Retina (tissue), 1 donor: ENCODE data around the gene P2RX2.

ENCODE experiments used
- DNase-seq: peaks from one replicate; pipeline ENCODE4 v3.0.0-alpha.2; 2016

Gene P2RX2

DNA sequence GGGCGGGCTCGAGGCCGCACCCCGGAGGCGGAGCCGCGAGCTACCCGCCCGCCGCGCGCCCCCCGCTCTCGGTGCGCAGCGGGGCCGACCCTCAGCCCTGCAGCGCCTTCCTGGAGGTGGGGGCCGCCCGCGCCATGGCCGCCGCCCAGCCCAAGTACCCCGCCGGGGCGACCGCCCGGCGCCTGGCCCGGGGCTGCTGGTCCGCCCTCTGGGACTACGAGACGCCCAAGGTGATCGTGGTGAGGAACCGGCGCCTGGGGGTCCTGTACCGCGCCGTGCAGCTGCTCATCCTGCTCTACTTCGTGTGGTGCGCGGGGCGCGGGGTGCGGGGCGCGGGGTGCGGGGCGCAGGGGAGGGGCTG is at the start of gene P2RX2:
Gene P2RX2 (plus strand): TSS at position 94 of the 361 bp plus-strand sequence. CDS start 41 bp downstream, at position 135.
- no peak for DNase-seq

DNA sequence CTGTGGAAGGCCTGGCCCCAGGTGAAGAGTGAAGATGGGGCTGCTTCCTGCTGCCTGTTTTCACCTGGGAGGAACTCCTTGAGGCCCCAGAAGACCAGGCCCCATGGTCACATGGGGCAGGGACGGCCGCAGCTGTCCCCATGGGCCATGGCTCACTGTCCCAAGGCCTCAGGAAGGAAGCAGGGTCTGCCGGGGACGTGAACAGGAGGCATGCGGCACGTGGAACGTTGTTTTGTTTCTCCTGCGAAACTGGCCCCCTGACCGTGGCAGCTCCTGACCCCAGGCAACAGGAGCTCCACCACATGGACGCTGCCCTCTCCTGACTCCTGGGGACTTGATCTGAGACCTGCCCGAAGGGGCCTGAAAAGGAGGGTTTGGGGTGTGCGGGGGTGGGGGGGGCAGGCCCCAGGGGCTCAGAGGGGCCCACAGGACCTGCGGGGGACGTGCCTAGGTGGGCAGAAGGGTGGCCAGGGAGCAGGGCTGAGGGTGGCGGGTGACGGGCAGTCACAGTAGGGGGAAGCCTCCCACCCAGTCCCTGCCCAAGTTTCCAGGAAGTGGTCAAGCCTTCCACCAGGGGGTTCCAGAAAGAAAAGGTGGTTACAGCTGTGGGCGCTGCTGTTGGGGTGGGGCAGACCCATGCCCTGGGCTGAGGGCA is 49.6 kb upstream of the P2RX2 start:
- DNase-seq, result no peak

DNA sequence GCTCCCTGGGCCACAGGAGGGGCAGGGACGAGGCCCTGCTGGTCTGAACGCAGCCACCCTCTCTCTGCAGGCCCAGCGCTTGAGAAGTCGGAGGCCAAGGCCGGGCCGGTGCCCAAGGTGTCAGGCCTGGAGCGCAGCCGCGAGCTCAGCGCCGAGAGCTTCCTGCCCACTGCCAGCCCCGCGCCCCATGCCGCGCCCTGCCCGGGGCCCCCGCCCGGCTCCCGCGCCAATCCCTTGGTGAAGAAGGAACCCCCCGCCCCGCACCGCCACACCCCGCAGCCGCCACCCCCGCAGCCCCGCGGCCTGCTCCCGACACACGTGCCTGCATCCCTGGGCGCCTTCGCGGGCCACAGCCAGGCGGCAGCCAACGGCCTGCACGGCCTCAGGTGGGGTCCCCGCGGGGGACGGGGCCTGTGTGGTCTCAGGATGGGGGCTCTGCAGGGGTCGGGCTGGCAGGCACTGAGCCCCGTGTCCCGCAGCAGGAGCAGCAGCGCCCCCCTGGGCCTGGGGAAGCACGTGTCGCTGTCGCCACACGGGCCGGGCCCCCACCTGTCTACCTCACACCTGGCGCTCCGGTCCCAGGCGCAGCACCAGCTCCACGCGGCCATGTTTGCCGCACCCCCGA is 48.6 kb upstream of the P2RX2 start:
- DNase-seq, result no peak

DNA sequence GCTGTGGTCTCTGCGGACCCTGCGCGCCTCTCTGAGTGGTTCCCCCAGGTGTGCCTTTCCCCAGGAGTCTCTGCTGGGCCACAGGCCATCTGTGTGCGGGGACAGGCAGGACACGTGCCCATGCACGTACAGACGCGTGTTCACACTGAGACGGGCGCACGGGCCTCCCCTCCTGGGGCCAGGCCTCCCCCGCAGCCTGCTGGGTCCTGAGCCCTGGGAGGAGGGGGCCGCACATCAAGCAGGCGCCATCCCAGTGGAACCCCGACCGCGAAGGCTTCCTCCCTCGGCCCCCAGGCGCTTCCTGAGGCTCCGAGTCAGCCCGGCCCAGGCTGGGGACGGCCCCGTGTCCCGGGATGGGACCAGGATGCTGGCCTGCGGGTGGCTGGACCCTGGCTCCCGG is 47.9 kb upstream of the P2RX2 start:
- no peak for DNase-seq

DNA sequence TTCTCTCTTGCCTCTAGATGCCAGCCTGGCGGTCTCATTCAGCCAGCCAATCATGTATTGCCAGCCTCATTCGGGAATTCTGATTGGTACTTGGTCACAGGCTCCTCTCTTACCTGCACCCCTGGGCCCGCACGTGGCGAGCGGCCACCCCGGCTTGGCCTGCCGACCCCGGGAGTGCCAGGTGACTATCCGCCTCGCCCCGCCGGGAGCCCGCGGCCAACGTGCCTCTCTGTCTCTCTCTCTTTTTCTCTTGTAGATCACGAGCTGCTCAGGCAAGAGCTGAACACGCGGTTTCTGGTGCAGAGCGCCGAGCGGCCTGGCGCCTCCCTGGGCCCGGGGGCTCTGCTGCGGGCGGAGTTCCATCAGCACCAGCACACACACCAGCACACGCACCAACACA is 47.5 kb upstream of the P2RX2 start:
- no peak for DNase-seq

DNA sequence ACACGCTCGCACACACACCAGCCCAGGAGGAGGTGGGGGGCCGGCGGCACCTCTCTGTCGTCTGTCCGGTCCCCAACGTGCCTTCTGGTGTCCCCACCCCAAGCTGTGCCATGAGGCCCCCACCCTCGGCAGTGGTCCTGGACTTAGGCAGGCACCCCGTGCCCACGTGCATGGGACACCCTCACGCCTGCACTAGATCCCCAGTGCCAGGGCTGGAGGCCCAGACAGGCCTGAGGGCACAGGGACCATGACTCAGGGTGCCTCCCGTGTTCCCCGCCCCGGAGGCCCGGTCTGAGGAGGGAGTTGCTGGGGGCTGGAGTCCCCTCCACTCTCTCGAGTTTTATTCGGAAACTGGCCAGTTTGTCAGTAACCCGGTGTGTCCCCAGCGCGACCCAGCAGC is 47.0 kb upstream of the P2RX2 start:
- DNase-seq, result no peak

DNA sequence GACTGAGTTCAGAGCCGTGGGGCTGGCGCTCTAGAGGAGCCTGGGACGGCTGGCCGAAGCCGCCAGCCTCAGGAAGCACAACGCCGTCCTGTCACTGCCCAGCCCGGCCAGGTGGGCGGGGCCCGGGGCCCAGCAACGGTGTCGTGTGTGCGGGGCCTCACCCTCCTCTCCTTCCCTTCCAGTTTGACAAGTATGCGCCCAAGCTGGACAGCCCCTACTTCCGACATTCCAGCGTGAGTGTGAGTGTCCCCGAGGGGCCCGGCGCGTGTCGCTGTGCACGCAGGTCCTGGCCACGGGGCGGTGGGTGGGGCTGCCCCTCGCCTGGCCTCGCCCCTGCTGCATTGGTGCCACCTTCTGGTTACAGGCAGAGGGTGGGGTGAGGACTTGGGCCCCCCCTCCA is 46.5 kb upstream of the P2RX2 start:
- no peak for DNase-seq

DNA sequence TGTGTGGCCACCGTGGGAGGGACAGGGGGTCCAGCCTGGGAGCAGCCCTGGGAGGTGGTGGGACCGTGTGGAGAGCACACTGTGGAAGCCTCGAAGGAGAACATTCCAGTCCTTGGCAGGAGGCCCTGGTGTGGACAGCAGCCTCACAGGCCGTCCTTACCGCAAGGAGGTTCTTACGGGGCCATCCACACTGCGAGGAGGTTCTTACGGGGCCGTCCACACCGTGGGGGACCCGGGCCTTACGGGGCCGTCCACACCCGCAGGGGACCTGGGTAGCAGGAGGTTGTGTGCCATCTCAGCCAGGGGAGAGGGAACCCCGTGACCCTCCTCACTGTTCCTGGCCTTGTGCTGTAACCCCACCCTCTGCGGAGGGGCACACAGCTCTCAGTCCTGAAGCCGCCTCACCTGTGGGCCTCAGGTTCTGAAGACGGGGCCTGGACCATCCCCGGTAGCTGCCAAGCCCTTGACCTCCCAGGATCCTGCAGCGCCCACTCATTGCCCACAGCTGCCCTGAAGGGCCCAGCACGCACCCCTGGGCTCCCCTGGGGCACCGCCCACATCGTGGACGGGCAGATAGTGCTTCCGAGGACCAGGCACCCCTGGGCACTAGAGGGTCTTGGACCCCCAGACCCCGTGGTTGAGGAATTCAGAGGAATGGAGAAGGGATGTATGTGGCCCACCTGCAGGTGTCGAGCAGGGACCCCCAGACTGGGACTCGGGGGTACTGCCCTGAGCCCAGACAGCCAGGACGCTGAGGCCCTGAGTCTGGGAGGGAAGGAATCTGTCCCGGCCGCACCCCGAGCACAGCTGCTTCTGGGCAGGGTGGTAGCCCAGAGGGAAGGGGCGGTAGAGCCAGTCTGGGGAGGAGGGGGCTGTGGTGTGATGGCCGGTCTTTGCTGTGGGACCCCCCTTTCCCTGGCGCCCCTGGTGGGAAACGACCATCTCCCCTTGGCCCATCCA is 45.5 kb upstream of the P2RX2 start:
- DNase-seq, result no peak

DNA sequence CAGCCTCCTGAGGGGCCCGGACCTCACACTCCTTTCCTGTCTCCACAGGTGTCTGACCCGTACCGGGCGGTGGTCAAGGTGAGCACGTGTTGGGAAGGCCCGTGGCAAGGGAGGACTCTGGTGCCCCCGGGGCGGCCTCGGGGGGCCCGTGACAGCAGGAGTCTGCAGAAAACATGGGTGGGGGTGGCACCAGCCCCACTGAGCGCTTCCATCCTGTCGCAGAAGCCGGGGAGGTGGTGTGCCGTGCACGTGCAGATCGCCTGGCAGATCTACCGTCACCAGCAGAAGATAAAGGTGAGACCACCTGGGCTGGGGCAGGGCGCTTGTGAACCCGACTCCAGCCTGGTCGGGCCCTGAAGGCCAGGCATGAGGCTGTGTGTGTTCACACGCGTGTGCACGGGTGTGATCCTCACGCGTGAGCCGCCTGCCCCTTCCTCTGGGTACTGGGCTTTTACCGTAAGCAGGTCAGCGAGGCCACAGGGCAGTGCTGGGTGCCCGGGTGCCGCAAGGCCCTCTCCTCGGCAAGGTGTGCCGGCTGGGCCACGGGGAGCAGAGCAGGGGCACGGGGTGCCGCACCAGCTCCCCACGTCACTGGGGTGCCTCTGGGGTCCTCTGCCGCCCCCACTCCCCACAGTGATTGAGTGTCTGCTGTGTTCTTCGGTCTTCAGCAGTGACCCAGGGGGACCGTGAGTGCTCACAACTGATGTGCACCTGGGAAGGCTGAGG is 44.1 kb upstream of the P2RX2 start:
- DNase-seq, result no peak

DNA sequence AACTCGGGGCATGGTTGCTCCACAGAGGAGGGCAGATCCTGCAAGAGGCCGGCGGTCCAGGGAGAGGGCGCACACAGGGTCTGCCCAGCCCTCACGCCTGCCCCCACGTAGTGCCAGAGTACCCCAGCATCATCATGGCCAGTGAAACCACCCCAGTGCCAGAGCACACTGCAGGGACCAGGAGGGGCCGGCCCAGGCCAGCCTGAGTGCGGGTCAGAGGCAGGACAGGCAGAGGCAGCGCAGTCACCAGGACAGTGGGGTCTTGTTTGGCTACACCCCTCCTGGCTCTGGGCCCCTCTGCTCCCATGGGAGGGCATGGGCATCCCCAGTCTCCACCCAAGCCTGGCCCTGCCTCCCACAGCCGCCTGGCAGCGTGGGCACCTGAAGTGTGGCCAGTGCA is 42.9 kb upstream of the P2RX2 start:
- no peak for DNase-seq

DNA sequence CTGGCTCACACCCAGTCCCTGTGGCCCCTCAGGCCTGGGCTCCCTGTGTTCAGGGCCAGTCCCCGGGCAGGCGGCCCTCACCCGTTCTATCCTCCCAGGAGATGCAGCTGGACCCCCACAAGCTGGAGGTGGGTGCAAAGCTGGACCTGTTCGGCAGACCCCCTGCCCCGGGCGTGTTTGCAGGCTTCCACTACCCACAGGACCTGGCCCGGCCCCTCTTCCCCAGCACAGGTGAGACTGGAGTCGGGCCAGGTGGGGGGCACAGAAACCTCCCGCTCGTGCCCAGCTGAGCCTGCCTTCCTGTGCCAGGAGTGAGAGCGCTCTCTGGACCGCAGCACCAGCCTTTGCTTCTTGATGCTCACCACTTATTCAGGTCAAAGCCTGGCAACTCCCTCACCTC is 41.9 kb upstream of the P2RX2 start:
- no peak for DNase-seq

DNA sequence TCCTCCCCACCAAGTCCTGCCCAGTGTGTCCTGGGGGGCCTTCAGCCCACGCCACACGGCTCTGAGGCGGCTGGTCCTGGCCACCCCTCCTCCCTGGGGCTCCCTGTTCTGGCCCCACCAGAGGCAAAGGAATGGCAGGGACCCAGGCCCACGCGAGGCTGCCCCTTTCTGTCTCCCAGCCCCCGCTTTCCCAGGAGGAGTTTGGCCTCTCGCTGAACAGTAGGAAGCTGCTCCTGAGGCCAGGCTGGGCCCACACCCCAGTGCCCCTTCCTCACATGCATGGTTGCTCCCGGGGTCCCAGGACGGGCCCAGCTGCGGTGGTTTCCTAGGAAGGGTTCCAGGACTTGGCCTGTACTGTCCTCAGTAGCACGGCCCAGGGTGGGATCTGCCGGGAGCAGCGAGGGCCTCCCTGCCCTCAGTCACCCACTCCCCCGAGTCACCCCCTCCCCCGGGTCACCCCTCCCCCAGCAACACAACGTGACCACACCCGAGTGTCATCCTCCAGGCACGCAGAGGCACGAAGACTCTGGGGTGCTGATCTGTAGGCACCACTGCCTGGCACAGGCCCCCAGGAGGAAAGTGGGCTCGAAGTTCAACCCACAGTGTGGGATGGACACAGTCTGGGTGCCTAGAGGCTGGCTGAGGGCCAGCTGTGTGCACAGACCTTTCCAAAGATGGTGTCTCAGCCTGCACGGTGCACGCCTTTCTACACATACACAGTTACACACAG is 41.2 kb upstream of the P2RX2 start:
- no peak for DNase-seq

DNA sequence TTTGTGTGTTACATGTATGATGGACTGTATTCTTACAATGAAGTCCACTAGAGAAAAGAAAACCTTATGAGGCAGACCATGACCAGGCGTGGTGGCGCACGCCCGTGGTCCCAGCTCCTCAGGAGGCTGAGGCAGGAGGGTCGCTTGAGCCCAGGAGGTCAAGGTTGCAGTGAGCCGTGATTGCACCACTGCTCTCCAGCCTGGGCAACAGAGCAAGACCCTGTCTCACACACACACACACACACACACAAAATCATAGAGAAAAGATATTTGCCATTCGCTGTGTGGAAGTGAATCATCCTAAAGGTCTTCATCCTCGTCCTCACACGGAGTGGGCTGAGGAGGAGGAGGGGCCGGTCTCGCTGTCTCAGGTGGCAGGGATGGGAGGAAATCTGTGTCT is 40.5 kb upstream of the P2RX2 start:
- DNase-seq, result no peak

DNA sequence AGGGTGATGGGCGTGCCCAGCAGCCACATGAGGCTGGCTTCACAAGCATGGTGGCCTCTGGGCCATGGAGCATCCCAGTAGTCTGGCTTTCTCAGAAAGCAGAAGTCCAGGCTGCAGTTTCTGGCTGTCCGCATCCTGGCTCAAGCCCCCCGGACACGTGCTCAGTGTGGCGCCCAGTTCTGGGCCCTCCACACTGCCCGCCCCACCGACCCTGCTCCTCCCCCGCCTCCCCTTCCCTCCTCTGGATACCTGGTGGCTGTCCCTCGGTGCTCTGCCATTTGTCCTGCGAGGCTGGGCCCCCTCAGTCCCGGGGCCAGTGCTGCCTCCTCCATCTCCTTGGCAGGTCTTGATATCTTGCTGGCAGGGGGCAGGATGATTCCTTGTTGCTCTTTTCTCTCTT is 39.8 kb upstream of the P2RX2 start:
- no peak for DNase-seq

DNA sequence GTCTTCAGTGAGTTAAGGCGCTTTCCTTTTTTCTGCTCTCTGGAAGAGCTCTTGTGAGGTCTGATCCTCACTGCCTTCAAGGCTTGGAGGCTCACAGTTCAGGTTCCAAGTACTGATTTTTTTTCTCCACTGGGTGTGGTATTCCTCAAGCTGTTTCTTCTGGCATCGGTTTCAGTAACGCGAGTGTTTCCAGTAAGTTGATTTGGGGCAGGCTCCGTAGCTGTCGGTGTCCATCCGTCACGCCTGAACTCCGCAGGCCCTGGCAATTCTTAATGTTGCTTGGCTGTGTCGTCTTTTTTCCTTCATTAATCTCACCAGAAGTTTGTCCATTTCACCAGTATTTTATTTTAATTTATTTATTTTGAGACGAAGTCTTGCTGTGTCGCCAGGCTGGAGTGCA is 38.8 kb upstream of the P2RX2 start:
- no peak for DNase-seq

DNA sequence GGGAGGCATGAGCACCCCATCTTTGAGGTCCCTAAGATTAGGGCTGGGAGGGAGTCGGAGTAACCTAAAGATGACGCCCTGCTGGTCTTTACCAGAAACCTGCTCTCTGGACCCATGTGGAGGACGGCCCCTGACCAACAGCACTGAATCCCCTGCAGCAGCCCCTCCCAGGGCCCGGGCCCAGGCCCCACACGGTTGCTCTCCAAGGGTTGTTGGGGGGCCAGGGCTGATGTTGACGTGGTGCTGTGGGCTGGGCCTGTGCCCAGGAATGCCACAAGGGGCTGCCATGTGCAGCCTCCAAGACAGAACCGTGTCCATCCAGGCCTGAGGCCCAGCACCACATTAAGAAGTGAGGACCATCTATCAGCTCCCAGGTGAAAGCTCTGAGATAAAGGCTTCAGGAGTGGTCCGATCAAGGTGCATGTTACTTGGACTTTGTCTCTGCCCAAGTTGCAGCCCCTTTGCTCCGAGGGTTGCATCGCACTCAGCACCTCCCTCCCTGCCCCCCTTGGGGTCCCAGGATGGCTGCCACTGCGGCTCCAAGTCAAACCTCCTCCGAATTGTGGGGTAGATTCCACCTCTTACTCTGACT is 37.8 kb upstream of the P2RX2 start:
- no peak for DNase-seq

DNA sequence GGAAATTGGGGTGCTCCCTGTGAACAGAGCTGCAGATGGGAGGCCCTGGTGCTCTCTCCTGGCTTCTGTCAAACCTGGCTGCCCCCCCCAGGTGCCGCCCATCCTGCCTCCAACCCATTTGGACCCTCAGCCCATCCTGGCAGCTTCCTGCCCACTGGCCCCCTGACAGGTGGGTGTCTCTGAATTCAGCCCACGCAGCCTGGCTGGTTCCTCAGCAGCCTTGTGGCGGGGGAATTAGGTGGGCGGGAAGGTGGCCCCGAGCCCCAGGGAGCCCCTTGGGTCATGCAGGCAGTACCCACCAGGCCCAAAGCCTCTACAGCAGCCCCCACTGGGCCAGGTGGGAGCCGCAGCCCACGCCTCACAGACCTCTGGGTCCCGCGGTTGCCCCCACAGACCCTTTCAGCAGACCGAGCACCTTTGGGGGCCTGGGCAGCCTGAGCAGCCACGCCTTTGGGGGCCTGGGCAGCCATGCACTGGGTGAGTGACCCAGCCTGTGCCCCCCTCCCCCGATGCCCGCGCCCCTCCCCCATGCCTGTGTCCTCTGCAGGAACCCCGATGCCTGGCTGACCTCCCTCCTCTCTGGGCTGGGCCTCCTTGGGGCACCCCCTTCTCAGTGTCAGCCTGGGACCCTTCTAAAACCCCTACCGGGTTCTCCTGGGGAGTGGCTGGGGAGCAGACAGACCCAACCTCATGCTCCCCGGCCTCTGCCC is 37.1 kb upstream of the P2RX2 start:
- no peak for DNase-seq

DNA sequence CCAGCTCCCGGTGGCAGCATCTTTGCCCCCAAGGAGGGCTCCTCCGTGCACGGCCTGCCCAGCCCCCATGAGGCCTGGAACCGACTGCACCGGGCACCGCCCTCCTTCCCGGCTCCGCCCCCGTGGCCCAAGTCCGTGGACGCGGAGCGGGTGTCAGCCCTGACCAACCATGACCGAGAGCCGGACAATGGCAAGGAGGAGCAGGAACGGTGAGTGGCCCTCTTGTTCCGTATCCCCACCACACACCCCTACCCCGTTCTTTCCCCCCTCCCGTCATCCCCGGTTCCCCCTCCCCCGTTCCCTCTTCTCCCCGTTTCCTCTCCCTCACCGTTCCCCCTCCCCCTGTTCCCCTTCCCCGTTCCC is 36.5 kb upstream of the P2RX2 start:
- no peak for DNase-seq

DNA sequence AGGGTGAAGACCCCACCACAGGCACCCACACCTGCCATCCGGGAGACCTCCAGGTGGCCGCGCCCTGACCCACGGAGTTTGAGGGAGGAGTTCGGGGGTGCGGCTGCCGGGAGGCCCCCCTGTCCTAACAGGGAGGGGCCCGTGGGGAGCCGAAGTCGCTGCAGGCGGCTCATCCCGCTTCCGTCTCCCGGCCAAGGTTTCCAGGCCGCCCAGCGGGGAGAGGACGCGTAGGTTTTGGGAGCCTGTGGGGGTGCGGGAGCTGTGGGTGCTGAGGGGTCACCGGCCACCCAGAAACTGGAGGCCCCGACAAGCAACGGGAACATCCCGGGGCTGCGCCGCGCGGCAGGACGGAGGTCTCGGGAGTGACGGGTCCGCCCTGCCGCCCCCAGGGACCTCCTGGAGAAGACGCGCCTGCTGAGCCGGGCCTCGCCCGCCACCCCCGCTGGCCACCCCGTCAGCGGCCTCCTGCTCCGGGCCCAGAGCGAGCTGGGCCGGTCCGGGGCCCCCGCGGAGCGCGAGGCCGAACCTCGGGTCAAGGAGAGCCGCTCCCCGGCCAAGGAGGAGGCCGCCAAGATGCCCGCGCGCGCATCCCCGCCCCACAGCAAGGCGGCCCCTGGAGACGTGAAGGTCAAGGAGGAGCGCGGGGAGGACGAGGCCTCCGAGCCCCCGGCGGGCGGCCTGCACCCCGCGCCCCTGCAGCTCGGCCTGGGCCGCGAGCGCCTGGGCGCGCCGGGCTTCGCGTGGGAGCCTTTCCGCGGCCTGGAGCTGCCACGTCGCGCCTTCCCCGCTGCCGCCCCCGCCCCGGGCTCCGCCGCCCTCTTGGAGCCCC is 35.8 kb upstream of the P2RX2 start:
- DNase-seq, result peak; percentile 51

DNA sequence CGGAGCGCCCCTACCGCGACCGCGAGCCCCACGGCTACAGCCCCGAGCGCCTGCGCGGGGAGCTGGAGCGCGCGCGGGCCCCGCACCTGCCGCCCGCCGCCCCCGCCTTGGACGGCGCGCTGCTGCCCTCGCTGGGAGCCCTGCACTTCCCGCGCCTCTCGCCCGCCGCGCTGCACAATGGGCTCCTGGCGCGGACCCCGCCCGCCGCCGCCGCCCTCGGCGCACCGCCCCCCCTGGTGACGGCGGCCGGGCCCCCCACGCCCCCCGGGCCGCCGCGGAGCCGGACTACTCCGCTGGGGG is 35.2 kb upstream of the P2RX2 start:
- DNase-seq, result no peak

DNA sequence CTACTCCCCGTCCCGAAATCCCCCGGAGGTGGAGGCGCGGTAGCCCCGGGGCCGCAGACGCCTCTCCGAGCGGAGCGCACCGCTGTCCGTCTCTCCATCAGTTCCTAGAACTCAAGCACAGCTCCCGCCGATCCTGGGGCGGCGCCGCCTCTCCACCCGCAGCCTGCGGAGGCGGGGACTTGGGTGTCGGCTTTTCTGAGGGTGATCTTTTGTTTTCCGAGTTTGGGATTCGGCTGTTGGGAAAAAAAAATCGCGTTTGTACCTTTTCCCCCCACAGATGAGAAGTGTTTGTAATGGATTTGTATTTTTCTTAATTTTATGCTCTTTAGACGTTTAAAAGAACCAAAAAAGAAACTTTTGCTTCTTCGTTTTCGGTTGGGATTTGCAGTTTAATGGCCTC is 34.8 kb upstream of the P2RX2 start:
- peak; percentile 52 for DNase-seq
